HuH-7 (cell line): ENCODE measurements around the gene ARHGEF7.

Experiments
- DNase-seq: peaks from one replicate; pipeline ENCODE4 v3.0.0; 2011; ENCODE audit warnings: low spot score

ARHGEF7 gene

GRCh38 chr13:111325941-111326620, 211.0 kb downstream of the ARHGEF7 start:
- no peak for DNase-seq

GRCh38 chr13:111326621-111326965, 211.5 kb downstream of the ARHGEF7 start:
- no peak for DNase-seq

GRCh38 chr13:111326981-111327642, 212.0 kb downstream of the ARHGEF7 start:
- no peak for DNase-seq

GRCh38 chr13:111327730-111328573, 212.8 kb downstream of the ARHGEF7 start:
- no peak for DNase-seq

GRCh38 chr13:111328574-111329410, 213.7 kb downstream of the ARHGEF7 start:
- DNase-seq: no peak

GRCh38 chr13:111329641-111330040, 214.5 kb downstream of the ARHGEF7 start:
- no peak for DNase-seq

- DNase-seq: no peak
Measured at GRCh38 chr13:111330066-111330610, 215.0 kb downstream of the ARHGEF7 start.

- DNase-seq: no peak
Measured at GRCh38 chr13:111335298-111335697, 220.2 kb downstream of the ARHGEF7 start.

GRCh38 chr13:111336666-111337065, 221.6 kb downstream of the ARHGEF7 start:
- no peak for DNase-seq

- no peak for DNase-seq
Measured at GRCh38 chr13:111337206-111337605, 222.1 kb downstream of the ARHGEF7 start.

- no peak for DNase-seq
Measured at GRCh38 chr13:111337741-111338140, 222.6 kb downstream of the ARHGEF7 start.

- DNase-seq: no peak
Measured at GRCh38 chr13:111338841-111339240, 223.7 kb downstream of the ARHGEF7 start.

- DNase-seq: no peak
Measured at GRCh38 chr13:111339366-111340143, 224.4 kb downstream of the ARHGEF7 start.

- no peak for DNase-seq
Measured at GRCh38 chr13:111341886-111342285, 226.8 kb downstream of the ARHGEF7 start.

GRCh38 chr13:111342721-111343120, 227.6 kb downstream of the ARHGEF7 start:
- no peak for DNase-seq

GRCh38 chr13:111343186-111343805, 228.2 kb downstream of the ARHGEF7 start:
- DNase-seq: no peak

GRCh38 chr13:111344471-111345191, 229.5 kb downstream of the ARHGEF7 start:
- peak; percentile 64 for DNase-seq

GRCh38 chr13:111345682-111346081, 230.6 kb downstream of the ARHGEF7 start:
- no peak for DNase-seq

GRCh38 chr13:111346101-111346680, 231.1 kb downstream of the ARHGEF7 start:
- no peak for DNase-seq
